ENCODE data around the gene TP53BP2. TPM values are rescaled to one million over a fixed set of nuclear protein-coding genes. Genes with fewer than 3 reads are reported as not detected.
A peak's percentile ranks its signal among the peaks of the same experiment; 100 is the strongest.

The TP53BP2 gene
- polyA plus RNA-seq, 1 experiment: 48.1 TPM

DNA sequence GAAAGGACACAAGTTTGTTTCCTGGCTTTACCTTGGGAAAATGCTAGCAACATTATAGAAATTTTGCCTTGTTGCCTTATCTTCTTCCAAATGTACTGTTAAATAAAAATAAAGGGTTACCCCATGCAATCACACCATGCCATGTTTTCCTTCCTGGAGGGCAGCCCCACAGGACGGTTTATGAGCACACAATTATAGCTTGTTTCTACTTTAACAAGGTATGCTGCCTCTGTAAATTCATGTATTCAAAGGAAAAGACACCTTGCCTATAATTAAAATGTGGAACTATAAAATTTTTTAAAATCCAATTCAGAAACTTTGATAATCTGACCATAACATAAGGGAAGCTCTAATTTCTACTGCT lies 70.1 kb downstream of the TP53BP2 start:
- Histone ChIP-seq H3K27me3 (ENCODE audit: control insufficient read depth, insufficient read depth, low read length) (no peaks in the 10 kb centered on the region), H3K9me3 (ENCODE audit: control insufficient read depth, insufficient read depth, low read length) (no peaks in the 10 kb centered on the region), H3K4me3 (ENCODE audit: low read depth, low read length) (no peak overlapping the region), H3K27ac (ENCODE audit: low read depth, low read length) (peak overlapping the region; percentile 55)
- TF ChIP-seq, protein P1, sequence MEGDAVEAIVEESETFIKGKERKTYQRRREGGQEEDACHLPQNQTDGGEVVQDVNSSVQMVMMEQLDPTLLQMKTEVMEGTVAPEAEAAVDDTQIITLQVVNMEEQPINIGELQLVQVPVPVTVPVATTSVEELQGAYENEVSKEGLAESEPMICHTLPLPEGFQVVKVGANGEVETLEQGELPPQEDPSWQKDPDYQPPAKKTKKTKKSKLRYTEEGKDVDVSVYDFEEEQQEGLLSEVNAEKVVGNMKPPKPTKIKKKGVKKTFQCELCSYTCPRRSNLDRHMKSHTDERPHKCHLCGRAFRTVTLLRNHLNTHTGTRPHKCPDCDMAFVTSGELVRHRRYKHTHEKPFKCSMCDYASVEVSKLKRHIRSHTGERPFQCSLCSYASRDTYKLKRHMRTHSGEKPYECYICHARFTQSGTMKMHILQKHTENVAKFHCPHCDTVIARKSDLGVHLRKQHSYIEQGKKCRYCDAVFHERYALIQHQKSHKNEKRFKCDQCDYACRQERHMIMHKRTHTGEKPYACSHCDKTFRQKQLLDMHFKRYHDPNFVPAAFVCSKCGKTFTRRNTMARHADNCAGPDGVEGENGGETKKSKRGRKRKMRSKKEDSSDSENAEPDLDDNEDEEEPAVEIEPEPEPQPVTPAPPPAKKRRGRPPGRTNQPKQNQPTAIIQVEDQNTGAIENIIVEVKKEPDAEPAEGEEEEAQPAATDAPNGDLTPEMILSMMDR (IDR thresholded peaks at IDR 0.05; ENCODE audit: low read depth, low read length): no peak
- ChIA-PET POLR2A (interaction anchor here (0.7 to 1.3 kb wide), 2 partner anchors 27 to 74 kb away, joined by 3 to 4 read pairs; no protein-coding TSS in a partner anchor), CTCF (interaction anchor here (1.3 to 2.1 kb wide), 3 partner anchors 26 to 77 kb away, joined by 3 to 12 read pairs (median 4); no protein-coding TSS in a partner anchor)
- DNase-seq (ENCODE audit: low read depth, low spot score): no peak

DNA sequence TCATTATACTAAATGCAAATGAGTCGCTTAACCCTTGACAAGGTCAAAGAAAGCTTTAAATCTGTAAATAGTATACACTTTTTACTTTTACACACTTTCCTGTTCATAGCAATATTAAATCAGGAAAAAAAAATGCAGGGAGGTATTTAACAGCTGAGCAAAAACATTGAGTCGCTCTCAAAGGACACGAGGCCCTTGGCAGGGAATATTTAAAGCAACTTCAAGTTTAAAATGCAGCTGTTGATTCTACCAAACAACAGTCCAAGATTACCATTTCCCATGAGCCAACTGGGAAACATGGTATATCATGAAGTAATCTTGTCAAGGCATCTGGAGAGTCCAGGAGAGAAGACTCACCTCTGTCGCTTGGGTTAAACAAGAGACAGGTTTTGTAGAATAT lies 70.7 kb downstream of the TP53BP2 start:
- ChIA-PET POLR2A (interaction anchor here (0.7 to 1.3 kb wide), 4 partner anchors 14 to 559 kb away, joined by 3 to 4 read pairs (median 3); partner anchors contain the start of gene TP53BP2), CTCF (interaction anchor here (1.3 to 2.1 kb wide), 3 partner anchors 25 to 76 kb away, joined by 3 to 12 read pairs (median 4); no protein-coding TSS in a partner anchor)
- no peak overlapping the region for H3K4me3 ChIP-seq (ENCODE audit: low read depth, low read length)
- no peaks in the 10 kb centered on the region for H3K9me3 ChIP-seq (ENCODE audit: control insufficient read depth, insufficient read depth, low read length)
- peak; percentile 53 for DNase-seq (ENCODE audit: low read depth, low spot score)
- H3K27ac ChIP-seq (ENCODE audit: low read depth, low read length): peak overlapping the region; percentile 43
- TF ChIP-seq, protein P1 (IDR thresholded peaks at IDR 0.05; ENCODE audit: low read depth, low read length): no peak
- no peaks in the 10 kb centered on the region for H3K27me3 ChIP-seq (ENCODE audit: control insufficient read depth, insufficient read depth, low read length)

DNA sequence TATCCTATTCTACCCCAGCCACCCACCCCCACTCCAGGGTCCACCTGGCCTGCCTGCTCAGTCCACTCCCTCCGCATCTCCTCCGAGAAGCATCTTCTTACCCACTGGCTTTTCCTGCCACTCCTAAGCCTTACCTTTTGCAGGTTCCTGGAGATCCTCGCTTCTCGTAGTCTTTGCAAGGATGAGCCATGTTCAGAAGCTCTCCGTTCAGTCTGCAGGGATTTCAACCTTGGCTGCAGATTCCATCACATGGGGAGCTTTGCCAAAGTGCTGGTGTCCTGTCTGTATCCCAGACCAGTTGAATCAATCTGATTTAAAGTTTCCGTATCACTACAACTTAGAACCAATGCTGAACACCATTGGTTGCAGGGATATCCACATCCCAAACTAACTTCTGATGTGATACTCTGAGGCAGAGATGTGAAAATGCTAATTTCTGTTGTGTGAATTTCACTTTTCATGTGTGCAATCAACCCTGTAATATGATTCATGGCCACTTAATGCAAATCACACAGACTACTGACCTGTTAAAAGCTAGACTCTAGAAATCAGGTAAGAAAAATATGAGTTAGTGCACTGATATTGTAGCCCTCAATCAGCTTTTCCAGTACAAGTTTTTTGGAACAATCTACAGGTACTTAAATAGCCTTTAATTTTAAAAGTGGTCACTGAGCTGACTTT lies 71.5 kb downstream of the TP53BP2 start:
- DNase-seq (ENCODE audit: low read depth, low spot score): no peak
- Histone ChIP-seq H3K9me3 (ENCODE audit: control insufficient read depth, insufficient read depth, low read length) (no peaks in the 10 kb centered on the region), H3K4me3 (ENCODE audit: low read depth, low read length) (no peak overlapping the region), H3K27me3 (ENCODE audit: control insufficient read depth, insufficient read depth, low read length) (no peaks in the 10 kb centered on the region), H3K27ac (ENCODE audit: low read depth, low read length) (peak overlapping the region; percentile 40)
- ChIA-PET CTCF (interaction anchor here (0.6 to 2.1 kb wide), 4 partner anchors 25 to 287 kb away, joined by 3 to 12 read pairs (median 5); no protein-coding TSS in a partner anchor), POLR2A (interaction anchor here (0.7 to 1.3 kb wide), 4 partner anchors 14 to 560 kb away, joined by 3 to 4 read pairs (median 3); partner anchors contain the start of gene TP53BP2)
- TF ChIP-seq, protein P1 (IDR thresholded peaks at IDR 0.05; ENCODE audit: low read depth, low read length): no peak

DNA sequence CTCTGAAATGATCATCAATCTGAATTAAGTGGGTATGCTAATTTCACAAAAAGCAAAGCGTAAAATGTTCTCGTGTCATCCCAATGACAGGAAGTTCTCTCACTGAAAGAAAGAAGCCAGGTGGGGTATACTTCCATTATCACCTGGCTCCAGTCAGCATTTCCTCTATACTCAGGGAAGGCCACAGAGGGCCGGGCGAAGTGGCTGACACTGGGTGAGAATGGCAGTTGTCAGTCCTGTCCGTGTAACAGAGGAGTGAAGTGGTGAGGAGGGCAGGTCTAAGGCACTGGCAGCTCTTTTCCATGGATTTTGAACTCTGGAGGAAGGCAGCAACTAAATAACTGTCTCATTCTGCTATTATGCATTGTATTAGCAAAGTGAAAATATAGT lies 73.0 kb downstream of the TP53BP2 start:
- TF ChIP-seq, protein P1 (IDR thresholded peaks at IDR 0.05; ENCODE audit: low read depth, low read length): no peak
- H3K9me3 ChIP-seq (ENCODE audit: control insufficient read depth, insufficient read depth, low read length): no peaks in the 10 kb centered on the region
- no peak for DNase-seq (ENCODE audit: low read depth, low spot score)
- no peaks in the 10 kb centered on the region for H3K27me3 ChIP-seq (ENCODE audit: control insufficient read depth, insufficient read depth, low read length)
- H3K27ac ChIP-seq (ENCODE audit: low read depth, low read length): peak overlapping the region; percentile 65
- H3K4me3 ChIP-seq (ENCODE audit: low read depth, low read length): no peak overlapping the region
- CTCF ChIA-PET: interaction anchor here (0.9 to 1.5 kb wide), 5 partner anchors 10 to 74 kb away, joined by 3 to 5 read pairs (median 4); no protein-coding TSS in a partner anchor
- POLR2A ChIA-PET: interaction anchor here (0.8 to 1.9 kb wide), 3 partner anchors 57 to 72 kb away, joined by 4 to 6 read pairs (median 4); partner anchors contain the start of gene TP53BP2
